ENCODE data around the gene COX5B.
"Not testable (repeated sequence)": the region's sequence is repeated elsewhere in the genome, so short reads cannot be mapped to it uniquely, and the experiment has no call there.

The COX5B gene

GRCh38 chr2:97675430-97676113, 29.7 kb downstream of the COX5B start:
- FAIRE-seq = no peak

DNA sequence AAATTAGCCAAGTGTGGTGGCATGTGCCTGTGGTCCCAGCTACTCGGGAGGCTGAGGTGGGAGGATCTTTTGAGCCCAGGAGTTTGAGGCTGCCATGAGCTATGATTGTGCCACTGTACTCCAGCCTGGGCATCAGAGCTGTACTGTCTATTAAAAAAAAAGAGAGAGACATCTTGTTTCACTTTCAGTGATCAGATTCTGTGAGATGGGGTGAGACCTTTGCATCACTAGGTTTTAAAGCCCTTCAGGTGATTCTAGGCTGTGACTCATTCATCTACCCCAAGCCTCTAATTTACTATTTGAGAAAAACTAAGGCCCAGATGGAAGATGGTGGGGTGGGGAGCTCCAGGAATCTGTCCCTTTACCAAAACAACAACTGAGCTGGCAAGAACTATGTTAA, 30.8 kb downstream of the COX5B start:
- no peak for FAIRE-seq

GRCh38 chr2:97677480-97677879, 31.6 kb downstream of the COX5B start:
- no peak for FAIRE-seq

DNA sequence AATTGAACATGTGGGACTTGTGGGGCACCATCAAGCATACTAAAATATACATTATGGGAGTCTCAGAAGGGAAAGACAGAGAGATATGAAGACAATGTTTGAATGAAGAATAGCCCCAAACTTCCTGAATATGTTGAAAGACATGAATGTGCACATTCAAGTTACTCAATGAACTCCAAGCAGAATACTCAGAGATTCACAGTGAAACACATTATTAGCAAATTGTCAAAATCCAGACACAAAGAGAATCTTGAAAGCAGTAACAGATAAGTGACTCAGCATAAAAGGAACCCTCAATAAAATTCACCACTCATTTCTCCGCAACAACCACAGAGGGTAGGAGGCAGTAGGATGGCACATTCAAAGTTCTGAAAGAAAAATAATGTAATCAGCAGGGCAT, 32.4 kb downstream of the COX5B start:
- no peak for FAIRE-seq

DNA sequence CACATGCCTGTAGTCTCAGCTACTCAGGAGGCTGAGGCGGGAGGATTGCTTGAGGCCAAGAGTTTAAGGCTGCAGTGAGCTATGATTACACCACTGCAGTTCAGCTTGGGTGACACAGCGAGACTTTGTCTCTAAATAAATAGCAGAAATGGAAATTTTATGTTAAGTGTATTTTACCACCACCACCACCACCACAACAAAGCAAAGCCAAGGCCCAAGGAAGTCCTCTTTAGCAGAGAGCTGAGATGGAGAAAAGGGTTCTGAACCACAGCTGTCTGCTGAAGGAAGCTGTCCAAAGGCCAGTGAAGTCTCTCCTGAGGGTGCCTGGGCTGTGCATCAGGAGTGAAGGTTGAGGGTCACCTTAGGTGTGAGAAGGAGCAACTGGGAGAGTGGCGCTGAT, 41.4 kb downstream of the COX5B start:
- not testable (repeated sequence) for FAIRE-seq

DNA sequence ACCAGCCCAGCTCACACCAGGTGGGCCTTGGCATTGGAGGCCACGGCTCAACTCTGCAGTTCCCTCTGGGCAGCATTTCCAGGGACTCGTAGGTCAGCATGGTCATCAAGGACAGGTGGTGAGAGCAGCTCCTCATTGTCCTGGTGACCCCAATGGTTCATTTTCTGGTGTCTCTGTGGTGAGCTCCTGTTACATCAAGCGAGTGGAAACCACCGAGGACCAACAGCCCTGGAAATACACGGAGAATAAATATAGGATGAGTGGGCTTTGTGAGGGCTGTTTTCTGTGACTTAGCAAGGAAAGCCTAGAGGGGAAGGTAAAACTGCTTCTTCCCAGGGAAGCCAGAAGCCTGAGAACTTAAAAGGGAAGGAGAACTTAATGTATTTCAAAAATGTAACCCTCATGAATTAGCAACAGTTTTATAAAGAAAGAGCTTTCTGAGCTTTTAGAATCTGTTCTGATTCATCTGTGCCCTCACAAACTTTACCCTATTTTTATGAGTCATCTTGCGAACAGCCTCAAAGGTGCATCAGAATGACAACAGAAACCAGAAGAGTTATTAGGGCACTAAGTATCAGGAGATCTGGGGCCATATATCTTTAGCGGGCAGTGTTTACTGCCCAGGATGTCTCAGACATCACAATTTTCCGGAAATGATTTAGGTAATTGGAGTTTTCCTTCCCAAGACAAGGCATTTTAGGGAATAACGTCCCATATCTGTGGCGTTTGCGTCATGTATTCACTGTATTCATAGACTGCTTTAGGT, 42.4 kb downstream of the COX5B start:
- FAIRE-seq = no peak

- no peak for FAIRE-seq
Measured at GRCh38 chr2:97691166-97691565, 45.3 kb downstream of the COX5B start.

DNA sequence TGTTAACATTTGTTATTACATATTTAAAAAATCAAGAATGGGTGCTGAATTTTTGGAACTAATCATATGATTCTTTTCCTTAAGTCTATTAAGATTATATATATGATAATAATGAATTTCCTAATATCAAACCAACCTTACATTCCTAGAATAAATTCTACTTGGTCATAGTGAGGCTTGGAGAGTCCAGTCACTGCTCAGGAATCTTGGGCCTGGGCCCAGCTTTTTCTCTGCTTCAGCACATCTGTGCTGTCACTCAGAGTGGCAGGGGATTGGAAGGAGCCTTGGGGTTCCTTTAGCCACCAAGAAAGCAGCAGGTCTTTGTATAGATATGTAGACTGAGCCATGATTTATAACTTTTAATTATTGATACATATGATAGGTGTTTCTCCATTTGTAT, 47.6 kb downstream of the COX5B start:
- FAIRE-seq = no peak

DNA sequence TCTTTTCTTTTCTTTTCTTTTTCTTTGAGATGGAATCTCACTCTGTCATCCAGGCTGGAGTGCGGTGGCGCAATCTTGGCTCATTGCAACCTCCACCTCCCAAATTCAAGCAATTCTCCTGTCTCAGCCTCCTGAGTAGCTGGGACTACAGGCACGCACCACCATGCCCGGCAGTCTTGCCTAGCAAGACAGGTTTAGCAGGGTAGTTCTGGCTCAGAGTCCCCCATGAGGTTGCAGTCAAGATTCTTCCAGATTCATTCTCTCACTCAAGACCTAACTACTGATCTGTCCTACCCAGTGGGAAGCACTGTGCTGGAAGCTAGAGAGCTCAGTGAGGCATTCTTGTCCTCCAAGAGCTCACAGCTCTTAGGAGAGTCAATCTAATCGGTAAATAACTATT, 49.9 kb downstream of the COX5B start:
- FAIRE-seq = no peak

DNA sequence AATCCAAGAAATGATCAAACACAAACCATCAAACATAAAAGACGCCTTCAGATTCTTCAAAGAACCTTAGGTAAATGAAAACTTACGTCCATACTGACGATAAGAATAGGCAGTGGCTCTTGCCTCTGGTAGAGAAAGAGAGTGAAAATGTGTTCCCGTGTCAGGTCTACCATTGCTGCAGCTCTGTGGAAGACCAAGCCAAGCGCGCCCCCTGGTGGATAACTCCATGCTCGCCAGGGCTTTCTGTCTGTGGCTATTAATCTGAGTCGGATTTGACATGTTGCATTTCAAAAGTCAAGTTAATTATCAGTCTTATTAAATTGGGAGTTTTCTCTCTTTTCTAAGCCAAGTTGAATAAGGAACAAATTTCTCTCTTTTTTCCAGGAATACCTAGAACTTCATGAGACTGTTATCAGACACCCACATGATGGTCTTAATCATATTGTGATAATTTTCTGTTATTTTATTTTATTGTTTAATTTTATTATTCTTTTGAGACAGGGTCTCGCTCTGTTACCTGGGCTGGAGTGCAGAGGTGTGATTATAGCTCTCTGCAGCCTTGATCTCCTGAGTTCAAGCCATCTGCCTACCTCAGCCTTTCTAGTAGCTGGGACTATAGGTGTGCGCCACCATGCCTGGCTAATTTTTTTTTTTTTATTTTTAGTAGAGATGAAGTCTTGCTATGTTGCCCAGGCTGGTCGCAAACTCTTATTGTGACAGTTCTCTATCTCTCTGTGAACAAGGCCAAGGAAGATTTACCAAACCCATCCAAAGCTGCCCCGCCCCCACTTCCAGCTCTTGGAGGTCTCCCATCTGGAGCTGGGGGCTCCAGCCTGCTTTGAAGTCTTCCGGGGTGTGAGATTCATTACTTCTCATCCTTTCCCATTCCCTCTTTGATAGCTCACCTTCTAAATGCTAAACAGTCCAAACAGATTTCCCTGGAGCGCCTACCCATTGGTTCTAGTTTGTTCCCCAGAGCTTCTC, 51.7 kb downstream of the COX5B start:
- peak; percentile 96 for FAIRE-seq

Measured in A204.1 (cell line).